ENCODE results near the gene TLE7. TPM values are rescaled to one million over a fixed set of nuclear protein-coding genes. Genes with fewer than 3 reads are reported as not detected.

Gene TLE7
- total RNA-seq, 1 experiment from 2014 or later: not detected

- POLR2A ChIA-PET: no interaction called here
Measured at GRCh38 chr16:71406316-71406715, 35.5 kb downstream of the TLE7 start.

GRCh38 chr16:71404364-71404763, 37.5 kb downstream of the TLE7 start:
- no peak for TF ChIP-seq CTCF (IDR thresholded peaks at IDR 0.05; ENCODE audit: unreplicated experiment)
- CTCF ChIA-PET: interaction anchor here (0.6 to 1.7 kb wide), 4 partner anchors 9 to 984 kb away, joined by 3 to 4 read pairs (median 4); no protein-coding TSS in a partner anchor
- POLR2A ChIA-PET: no interaction called here
- intact Hi-C loops (cut with micrococcal nuclease): no loop called here
- no peak overlapping the region for H3K4me3 Mint-ChIP-seq (ENCODE audit: unreplicated experiment)
- H3K4me1 Mint-ChIP-seq (ENCODE audit: insufficient read depth, unreplicated experiment): no peaks in the 10 kb centered on the region
- H3K36me3 Mint-ChIP-seq (ENCODE audit: insufficient read depth, unreplicated experiment): no peaks in the 10 kb centered on the region
- no peak for DNase-seq (ENCODE audit: unreplicated experiment)
- no peak overlapping the region for H3K27ac Mint-ChIP-seq (ENCODE audit: low read depth, unreplicated experiment)
- peaks cover 42% of the 10 kb centered on the region for H3K27me3 Mint-ChIP-seq (ENCODE audit: insufficient read depth, unreplicated experiment)
- no peaks in the 10 kb centered on the region for H3K9me3 Mint-ChIP-seq (ENCODE audit: unreplicated experiment)
- BruUV-seq (replicated peaks): no TSS peak

More at GRCh38 chr16:71406316-71406715, 35.5 kb downstream of the TLE7 start:
- no peak overlapping the region for H3K4me3 Mint-ChIP-seq (ENCODE audit: unreplicated experiment)
- no peaks in the 10 kb centered on the region for H3K4me1 Mint-ChIP-seq (ENCODE audit: insufficient read depth, unreplicated experiment)
- no peaks in the 10 kb centered on the region for H3K9me3 Mint-ChIP-seq (ENCODE audit: unreplicated experiment)
- no peak overlapping the region for H3K27ac Mint-ChIP-seq (ENCODE audit: low read depth, unreplicated experiment)
- DNase-seq (ENCODE audit: unreplicated experiment): no peak
- H3K27me3 Mint-ChIP-seq (ENCODE audit: insufficient read depth, unreplicated experiment): peaks cover 39% of the 10 kb centered on the region
- intact Hi-C loops (cut with micrococcal nuclease): no loop called here
- H3K36me3 Mint-ChIP-seq (ENCODE audit: insufficient read depth, unreplicated experiment): no peaks in the 10 kb centered on the region
- CTCF ChIA-PET: interaction anchor here (1.2 to 11.5 kb wide), 3 partner anchors 47 to 132 kb away, joined by 4 to 212 read pairs (median 5); no protein-coding TSS in a partner anchor
- TF ChIP-seq CTCF (IDR thresholded peaks at IDR 0.05; ENCODE audit: unreplicated experiment): no peak
- no TSS peak for BruUV-seq (replicated peaks)

- no peak for DNase-seq (ENCODE audit: unreplicated experiment)
- Mint-ChIP-seq H3K27me3 (ENCODE audit: insufficient read depth, unreplicated experiment) (peaks cover 37% of the 10 kb centered on the region), H3K4me3 (ENCODE audit: unreplicated experiment) (no peak overlapping the region), H3K27ac (ENCODE audit: low read depth, unreplicated experiment) (no peak overlapping the region), H3K9me3 (ENCODE audit: unreplicated experiment) (no peaks in the 10 kb centered on the region), H3K4me1 (ENCODE audit: insufficient read depth, unreplicated experiment) (no peaks in the 10 kb centered on the region), H3K36me3 (ENCODE audit: insufficient read depth, unreplicated experiment) (no peaks in the 10 kb centered on the region)
- intact Hi-C loops (cut with micrococcal nuclease): no loop called here
- TF ChIP-seq CTCF (IDR thresholded peaks at IDR 0.05; ENCODE audit: unreplicated experiment): no peak
- POLR2A ChIA-PET: no interaction called here
- no TSS peak for BruUV-seq (replicated peaks)
- CTCF ChIA-PET: interaction anchor here (0.8 to 1.5 kb wide), 2 partner anchors 98 to 136 kb away, joined by 3 to 4 read pairs; no protein-coding TSS in a partner anchor
Measured at GRCh38 chr16:71402674-71403073, 39.2 kb downstream of the TLE7 start.

- no peak for DNase-seq (ENCODE audit: unreplicated experiment)
- Mint-ChIP-seq H3K36me3 (ENCODE audit: insufficient read depth, unreplicated experiment) (no peaks in the 10 kb centered on the region), H3K27ac (ENCODE audit: low read depth, unreplicated experiment) (no peak overlapping the region), H3K4me1 (ENCODE audit: insufficient read depth, unreplicated experiment) (no peaks in the 10 kb centered on the region), H3K27me3 (ENCODE audit: insufficient read depth, unreplicated experiment) (peaks cover 30% of the 10 kb centered on the region), H3K9me3 (ENCODE audit: unreplicated experiment) (no peaks in the 10 kb centered on the region), H3K4me3 (ENCODE audit: unreplicated experiment) (no peak overlapping the region)
- ChIA-PET POLR2A (no interaction called here), CTCF (interaction anchor here (2.3 kb wide), 1 partner anchor 11 kb away, joined by 10 read pairs; no protein-coding TSS in a partner anchor)
- BruUV-seq (replicated peaks): no TSS peak
- TF ChIP-seq CTCF (IDR thresholded peaks at IDR 0.05; ENCODE audit: unreplicated experiment): no peak
- intact Hi-C loops (cut with micrococcal nuclease): no loop called here
Measured at GRCh38 chr16:71402007-71402406, 39.8 kb downstream of the TLE7 start.
